ENCODE data around the gene TMEM221.

The TMEM221 gene

GRCh38 chr19:17473041-17473440, 24.6 kb upstream of the TMEM221 start:
- no peak for DNase-seq (ENCODE audit: low read depth in 2 of 2)

- no peak for DNase-seq (ENCODE audit: low read depth in 2 of 2)
Measured at GRCh38 chr19:17471410-17472125, 23.1 kb upstream of the TMEM221 start.

DNA sequence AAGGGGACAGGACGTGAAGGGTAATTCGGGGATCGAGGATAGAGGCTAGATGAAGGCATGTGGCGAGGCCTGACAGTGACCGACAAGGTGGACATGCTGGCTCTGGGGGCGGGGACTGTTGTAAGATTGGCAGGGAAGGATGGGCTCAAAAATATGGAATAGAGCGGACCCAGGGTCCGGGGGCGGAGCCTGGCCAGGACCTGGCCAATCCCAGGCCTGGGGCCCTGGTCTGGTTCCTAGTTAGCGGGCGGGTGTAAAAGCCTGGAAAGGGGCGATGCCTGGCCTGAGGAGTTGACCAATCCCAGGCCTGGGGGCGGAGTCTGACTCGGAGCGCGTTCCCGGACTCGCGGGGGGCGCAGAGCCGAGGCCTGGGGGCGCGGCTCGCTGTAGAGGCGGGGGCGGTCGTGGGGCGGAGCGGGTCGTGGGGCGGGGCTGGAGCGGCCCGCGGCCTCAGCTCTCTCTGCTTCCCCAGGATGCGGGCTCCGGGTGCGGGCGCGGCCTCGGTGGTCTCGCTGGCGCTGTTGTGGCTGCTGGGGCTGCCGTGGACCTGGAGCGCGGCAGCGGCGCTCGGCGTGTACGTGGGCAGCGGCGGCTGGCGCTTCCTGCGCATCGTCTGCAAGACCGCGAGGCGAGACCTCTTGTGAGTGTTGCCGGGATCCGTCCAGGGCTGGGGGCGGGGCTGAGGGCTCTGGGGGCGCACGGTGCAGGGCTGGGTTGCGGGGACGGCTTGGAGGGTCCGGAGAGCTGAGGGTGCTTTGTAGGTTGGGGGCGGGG, 21.8 kb upstream of the TMEM221 start, which contains the start of gene SLC27A1:
TSS of gene SLC27A1 (plus strand) at position 457 of the 774 bp plus-strand sequence. CDS start at position 474, 17 bp downstream.
- DNase-seq (ENCODE audit: low read depth in 2 of 2): peak; percentile 83 to 88

- peak; percentile 87 to 93 for DNase-seq (ENCODE audit: low read depth in 2 of 2)
Measured at GRCh38 chr19:17469481-17470067, 21.1 kb upstream of the TMEM221 start.

DNA sequence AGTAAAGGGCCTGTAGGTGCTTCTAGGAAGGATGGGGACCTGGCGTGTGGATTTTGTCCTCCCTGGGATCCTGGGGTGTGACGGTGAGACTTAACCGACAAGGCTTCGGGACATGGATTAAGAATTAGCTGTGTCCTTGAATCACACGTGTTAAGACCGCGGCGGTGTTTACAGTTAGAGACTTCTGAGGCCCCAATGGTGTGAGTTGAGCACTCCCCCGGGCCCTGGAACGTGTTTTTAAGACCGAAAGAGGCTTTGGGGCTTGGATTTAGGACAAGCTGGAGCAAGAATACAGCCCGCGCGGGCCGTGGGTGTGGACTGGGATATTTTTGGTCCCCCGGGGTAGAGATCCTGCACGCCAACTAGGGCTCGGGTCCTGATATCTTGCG, 20.6 kb upstream of the TMEM221 start:
- DNase-seq (ENCODE audit: low read depth in 2 of 2): no peak

- no peak for DNase-seq (ENCODE audit: low read depth in 2 of 2)
Measured at GRCh38 chr19:17468302-17469091, 20.0 kb upstream of the TMEM221 start.

GRCh38 chr19:17467471-17468301, 19.2 kb upstream of the TMEM221 start:
- no peak for DNase-seq (ENCODE audit: low read depth in 2 of 2)

GRCh38 chr19:17466487-17466850, 18.0 kb upstream of the TMEM221 start:
- DNase-seq (ENCODE audit: low read depth in 2 of 2): no peak

- DNase-seq (ENCODE audit: low read depth in 2 of 2): no peak
Measured at GRCh38 chr19:17460372-17461230, 12.1 kb upstream of the TMEM221 start, which contains the start of gene NXNL1. Gene NXNL1, minus strand, starts transcription at chr19:17460926. Its CDS starts 57 bp downstream, at chr19:17460869.

GRCh38 chr19:17458970-17459369, 10.5 kb upstream of the TMEM221 start:
- DNase-seq (ENCODE audit: low read depth in 2 of 2): no peak

- DNase-seq (ENCODE audit: low read depth in 2 of 2): no peak
Measured at GRCh38 chr19:17457616-17458015, 9.1 kb upstream of the TMEM221 start.

DNA sequence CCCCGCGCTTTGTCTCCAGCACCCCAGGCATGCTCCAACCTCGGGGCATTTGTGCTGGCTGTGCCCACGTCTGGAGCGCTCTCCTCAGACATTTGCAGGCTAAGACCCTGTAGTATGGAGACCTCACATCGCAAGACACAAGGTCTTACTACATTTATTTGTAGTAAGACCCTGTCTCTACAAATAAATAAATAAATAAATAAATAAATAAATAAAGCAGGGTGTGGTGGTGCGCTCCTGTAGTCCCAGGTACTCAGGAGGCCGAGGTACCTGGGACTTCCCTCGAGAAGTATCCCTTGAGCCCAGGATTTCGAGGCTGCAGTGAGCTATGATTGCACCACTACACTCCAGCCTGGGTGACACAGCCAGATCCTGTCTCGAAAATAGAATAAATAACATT, 7.7 kb upstream of the TMEM221 start:
- DNase-seq (ENCODE audit: low read depth in 2 of 2): no peak

DNA sequence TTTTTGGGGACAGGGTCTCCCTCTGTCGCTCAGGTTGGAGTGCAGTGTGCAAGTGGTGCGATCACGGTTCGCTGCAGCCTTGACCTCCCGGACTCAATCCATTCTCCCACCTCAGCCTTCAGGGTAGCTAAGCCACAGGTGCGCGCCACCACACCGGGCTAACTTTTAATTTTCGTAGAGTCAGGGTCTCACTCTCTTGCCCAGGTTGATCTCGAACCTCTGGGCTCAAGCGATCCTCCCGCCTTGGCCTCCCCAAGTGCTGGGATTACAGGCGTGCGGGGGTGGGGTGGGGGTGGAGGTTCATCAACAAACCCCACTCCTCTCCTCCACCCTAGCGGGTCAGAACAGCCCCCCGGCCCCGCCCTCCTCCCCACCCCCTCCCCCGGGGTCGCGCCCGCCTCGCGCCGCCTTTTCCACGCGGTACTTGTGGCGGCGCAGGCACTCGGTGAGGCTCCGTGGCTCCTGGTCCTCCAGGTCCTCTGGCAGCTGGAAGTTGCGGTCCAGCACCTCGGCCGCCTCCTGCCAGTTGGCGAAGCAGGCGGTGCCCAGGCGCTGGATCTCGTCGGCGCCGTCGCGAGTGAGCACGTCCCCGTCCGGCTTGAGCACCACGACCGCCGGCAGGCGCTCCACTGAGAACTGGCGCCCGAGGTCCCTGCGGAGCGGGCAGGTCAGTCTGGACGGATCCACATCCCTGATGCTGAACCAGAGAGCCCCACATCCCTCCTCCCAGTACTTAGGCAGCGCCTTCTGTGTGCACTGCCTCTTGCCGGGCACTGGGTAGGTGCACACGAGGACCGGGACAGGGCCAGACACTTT, 7.0 kb upstream of the TMEM221 start:
- no peak for DNase-seq (ENCODE audit: low read depth in 2 of 2)

- DNase-seq (ENCODE audit: low read depth in 2 of 2): no peak
Measured at GRCh38 chr19:17454576-17455071, 6.2 kb upstream of the TMEM221 start.

DNA sequence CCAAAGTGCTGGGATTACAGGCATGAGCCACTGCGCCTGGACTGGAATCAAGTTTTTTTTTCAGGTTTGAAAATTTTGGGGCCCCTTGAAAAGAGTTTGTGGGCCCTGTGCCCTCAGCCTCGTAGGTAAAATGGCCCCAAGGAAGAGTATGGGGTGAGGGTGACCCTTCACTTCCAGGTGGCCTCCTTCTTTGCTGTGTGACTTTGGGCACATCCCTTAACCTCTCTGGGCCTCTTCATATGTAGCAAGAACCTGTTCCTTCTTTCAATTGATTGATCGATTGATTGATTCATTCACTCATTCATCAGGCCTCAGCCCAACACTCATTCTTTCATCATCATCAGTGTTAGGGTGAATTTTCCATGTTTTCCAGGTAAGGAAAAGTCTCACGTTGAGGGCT, 3.4 kb upstream of the TMEM221 start:
- DNase-seq (ENCODE audit: low read depth in 2 of 2): no peak

GRCh38 chr19:17450264-17451075, 2.0 kb upstream of the TMEM221 start:
- DNase-seq (ENCODE audit: low read depth in 2 of 2): peak; percentile 25 to 39

GRCh38 chr19:17447704-17448130, 751 bp downstream of the TMEM221 start:
- no peak for DNase-seq (ENCODE audit: low read depth in 2 of 2)
